T-helper 1 cell (primary cell): ENCODE results near the gene LRRIQ4.

Experiments used
- DNase-seq, 5 donors: peaks; one replicate each; pipeline ENCODE4 v3.0.0-alpha.2; 2012 to 2020
- total RNA-seq, 4 donors: gene quantifications; one replicate each; lab custom pipeline; 2026; lab: John Stamatoyannopoulos, UW

Gene LRRIQ4
- 0 to 0.30 (median 0.14) reads per million in 4 donors for total RNA-seq

DNA sequence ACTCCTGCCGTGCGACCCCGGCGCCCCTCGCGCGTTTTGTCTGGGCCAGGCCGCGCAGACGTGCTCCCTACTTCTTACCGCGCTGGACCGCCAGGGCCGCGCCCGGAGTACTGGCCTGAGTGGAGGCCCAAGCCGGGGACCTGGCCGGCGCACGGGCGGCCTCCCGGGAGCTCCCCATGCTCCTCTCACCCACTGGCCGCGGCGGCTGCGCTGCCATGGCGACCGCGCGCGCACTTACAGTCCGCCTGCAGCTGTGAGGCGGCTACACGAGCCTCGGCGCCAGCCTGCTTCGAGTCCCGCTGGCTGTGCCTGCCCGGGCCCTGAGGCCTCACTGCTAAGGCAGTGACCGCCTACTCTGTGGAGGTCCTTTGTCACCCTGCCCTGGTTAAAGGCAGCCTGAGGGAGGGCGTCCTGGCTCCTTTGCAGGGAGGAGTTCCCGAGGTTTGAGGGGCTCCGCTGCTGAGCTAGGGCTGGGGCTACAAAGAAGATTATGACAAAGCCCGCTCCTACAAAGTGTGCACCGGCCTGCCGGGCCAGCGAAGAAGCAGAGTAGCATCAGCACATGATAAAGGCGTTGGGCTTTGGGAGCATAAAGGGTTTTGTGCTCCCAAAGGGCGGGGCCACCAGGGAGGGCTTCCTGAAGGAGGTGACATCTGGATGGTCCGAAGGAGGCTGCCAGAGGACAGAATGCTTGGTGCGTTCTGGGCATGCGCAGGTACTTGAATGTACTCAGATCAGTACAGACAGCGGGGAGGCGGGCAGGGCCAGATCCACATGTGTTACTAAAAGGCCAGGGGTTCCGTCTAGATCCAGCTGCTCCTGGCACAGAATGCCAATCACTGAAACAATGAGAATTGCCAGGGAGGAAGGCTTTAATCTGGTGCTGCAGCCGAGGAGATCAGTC lies at the start of gene LRRIQ4, which contains the start of gene LRRC34:
Gene LRRIQ4 (plus strand): TSS at position 539 of the 904 bp plus-strand sequence. CDS start 9,052 bp downstream, outside the sequence.
Gene LRRC34 (minus strand): TSS at position 573 of the 904 bp plus-strand sequence. CDS start 356 bp downstream, at position 217.
- DNase-seq: peak; percentile 28 to 76 (median 37)

- DNase-seq: peak; percentile 28 to 77 (median 41)
Observed at GRCh38 chr3:169764312-169764881, 48.3 kb upstream of the LRRIQ4 start.

DNA sequence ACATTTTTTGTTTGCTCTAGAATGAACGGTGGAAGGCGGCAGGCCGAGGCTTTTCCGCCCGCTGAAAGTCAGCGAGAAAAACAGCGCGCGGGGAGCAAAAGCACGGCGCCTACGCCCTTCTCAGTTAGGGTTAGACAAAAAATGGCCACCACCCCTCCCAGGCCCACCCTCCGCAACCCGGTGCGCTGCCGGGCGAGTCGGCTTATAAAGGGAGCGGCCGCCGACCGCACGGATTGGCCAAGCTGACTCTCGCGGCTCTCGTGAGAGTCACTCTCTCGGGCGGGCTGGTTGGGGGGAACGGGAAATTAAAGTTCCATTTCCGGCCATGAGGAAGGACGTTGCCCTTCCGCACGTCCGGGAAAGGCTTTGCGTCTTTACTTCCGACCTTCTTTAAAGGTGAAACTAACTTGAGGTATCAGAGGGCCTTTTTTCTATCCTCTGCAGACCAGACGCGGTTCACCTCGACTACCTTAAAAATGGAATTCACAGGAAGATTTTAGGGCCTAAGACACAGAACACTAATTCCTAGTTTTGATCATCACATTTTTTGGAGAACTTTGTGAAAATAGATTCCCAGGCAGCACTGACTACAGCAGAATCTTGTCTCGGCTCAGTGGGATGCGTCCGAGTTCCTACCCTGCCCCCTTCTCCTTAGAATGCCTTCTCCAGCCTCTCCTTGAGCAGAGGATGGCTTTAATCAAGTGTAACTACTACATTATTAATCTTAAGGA lies 47.6 kb upstream of the LRRIQ4 start, which contains the start of gene TERC:
Gene TERC (minus strand): TSS at position 179 of the 731 bp plus-strand sequence.
- peak; percentile 82 to 96 (median 89) for DNase-seq

DNA sequence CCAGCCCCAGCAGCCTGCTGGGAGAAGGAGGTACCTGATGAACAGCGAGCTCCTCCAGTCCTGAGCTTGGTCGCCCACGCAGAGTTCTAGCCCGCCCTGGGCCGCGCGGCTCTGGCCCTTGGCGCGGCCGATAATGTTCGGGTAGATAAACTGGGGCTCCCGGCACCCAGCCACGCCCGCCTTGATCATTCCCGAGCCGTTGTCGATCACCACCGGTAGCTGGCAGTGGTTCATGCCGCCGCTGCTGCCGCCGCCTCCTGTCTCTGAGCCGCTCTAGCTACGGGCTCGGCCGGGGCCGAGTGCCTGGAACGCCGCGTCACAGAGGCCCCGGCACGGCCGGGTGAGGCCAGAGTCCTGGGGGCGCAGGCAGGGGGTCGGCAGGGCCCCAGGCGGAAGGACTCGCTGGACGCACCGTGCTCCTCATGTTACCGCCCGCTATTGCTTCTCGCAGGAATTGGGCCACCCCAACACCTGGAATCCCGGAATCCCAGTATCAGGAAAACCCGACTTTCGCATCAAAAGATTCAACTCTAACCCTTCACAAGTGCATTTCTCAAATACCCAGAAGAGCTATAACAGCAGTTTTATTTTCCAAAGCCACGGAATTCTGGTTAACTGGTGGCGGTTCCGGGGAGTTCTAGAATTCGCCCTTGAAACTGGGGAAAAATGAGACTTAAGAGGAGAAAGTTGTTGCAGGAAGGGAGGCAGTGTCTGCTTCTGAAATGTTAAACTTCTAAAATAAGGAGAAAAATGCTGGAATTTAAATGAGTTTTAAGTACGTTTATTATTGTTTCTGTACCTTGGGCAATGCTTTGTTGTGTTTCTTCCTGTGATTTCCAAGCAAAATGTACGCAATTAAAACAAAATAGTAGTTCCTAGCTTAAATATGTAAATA lies 43.1 kb upstream of the LRRIQ4 start, which contains the start of gene ACTRT3:
Gene ACTRT3 (minus strand): TSS at position 275 of the 895 bp plus-strand sequence. CDS start 41 bp downstream, at position 234.
- DNase-seq: peak; percentile 34 to 76 (median 50)

- DNase-seq: peak; percentile 24 to 84 (median 43)
Observed at GRCh38 chr3:169771497-169772304, 41.0 kb upstream of the LRRIQ4 start.

DNA sequence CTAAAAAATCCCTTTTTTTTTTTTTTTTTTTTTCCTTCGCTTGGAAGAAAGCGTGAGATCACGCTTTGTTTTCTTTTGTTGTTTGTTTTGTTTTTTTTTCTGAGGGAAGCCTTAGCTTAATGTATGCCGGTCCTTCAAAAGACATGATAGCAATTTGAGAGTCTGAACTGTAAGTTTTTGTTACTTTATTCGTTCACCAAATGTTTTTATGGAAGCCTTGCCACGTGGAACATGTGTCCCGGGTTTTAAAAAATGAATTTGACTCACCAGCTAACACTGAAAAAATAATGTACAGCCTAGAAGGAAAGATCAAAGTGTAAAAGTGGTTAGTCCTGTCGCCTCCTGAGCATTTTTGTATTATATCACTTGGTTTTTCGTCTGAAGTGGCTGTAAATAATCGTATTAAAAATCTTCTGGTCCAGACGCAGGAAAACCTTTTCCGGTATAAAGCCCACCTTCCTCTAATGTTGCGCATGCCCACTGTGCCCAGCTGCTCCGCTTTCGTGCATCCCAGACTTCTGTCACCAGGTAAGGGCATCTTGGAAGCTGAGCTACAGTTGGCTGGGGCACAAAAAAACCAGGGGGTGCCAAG lies 40.3 kb upstream of the LRRIQ4 start:
- DNase-seq: peak in 2 of 5 donors; percentile 40 to 50

GRCh38 chr3:169772897-169773816 lies 39.5 kb upstream of the LRRIQ4 start, which contains the start of gene MYNN:
Gene MYNN, plus strand, starts transcription at chr3:169773396. Its CDS starts 900 bp downstream, at chr3:169774296.
- peak; percentile 78 to 93 (median 85) for DNase-seq

DNA sequence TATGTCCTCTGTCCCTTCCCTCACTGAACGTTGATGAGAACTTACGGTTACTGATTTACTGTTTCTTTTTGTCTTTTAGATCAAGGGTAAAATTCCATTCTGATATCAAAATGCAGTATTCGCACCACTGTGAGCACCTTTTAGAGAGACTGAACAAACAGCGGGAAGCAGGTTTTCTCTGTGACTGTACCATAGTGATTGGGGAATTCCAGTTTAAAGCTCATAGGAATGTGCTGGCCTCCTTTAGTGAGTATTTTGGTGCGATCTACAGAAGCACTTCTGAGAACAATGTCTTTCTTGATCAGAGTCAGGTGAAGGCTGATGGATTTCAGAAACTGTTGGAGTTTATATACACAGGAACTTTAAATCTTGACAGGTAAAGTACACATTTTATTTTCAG lies 38.5 kb upstream of the LRRIQ4 start:
- no peak for DNase-seq

GRCh38 chr3:169777822-169778221 lies 34.8 kb upstream of the LRRIQ4 start:
- no peak for DNase-seq

DNA sequence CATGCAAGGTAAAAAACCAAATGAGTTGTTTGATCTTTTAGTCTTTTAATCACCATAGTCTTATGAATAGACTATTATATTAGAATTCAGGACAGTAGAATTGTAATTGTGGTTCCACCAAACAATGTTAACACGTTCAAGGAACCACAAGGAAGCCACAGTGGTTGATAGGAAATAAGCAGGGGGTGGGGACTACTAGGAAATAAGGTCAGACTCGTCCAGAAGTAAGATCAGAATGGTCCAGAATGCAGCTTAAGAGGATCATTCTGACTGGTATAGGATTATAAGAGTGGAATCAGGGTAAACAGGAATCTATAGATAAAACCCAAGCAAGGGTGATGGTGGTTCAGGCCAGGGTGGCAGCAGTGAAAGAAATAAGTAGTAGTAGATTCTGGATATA lies 31.9 kb upstream of the LRRIQ4 start:
- peak in 1 of 5 donors; percentile 52 for DNase-seq

DNA sequence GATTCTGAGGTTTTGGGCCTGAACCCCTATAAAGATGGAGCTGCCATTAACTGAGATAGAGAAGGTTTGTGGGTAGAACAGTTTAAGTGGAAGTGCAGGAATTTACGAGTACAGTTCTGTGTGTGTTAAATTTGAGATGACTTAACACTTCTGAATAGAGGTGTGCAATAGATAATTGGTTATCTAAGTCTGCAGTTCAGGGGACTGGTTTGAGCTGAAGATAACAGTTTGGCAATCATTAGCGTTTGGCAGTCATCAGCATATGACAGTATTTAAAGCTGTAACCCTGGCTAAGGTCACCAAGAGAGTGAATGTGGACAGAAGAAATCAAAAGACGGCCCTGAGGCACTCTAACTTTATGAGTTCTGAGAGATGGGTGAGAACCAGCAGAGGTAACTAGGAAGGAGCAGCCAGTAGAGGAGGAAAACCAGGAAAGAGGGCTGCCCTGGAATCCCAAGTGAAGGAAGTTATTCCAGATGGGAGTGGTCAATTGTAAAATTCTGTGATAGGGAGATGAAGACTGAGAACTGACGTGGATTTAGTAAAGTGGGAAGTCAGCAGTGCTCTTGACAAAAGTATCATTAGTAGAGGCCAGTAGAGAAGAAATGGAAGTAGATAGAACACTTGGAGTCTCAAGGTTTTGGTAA lies 31.3 kb upstream of the LRRIQ4 start:
- DNase-seq: no peak

- DNase-seq: no peak
Observed at GRCh38 chr3:169787120-169787519, 25.6 kb upstream of the LRRIQ4 start.

DNA sequence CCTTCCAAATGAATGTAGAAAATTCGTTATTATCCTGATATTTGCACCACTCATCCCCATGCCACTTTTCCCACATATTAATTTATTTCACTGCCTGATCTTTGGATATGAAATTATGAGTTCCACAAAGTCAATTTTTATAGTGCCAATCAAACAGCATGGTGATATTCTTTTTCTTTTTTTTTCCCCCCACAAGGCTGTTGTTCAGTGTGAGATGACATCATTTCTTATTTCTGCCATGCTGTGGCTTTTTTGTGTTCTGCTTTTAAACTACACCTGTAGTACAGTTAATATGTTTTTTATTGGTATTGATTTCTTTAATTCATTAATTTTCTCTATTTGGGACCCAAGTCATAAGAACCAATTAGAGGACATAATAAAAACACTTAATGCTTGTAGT lies 24.9 kb upstream of the LRRIQ4 start:
- DNase-seq: no peak

GRCh38 chr3:169790219-169790618 lies 22.5 kb upstream of the LRRIQ4 start:
- DNase-seq: no peak

DNA sequence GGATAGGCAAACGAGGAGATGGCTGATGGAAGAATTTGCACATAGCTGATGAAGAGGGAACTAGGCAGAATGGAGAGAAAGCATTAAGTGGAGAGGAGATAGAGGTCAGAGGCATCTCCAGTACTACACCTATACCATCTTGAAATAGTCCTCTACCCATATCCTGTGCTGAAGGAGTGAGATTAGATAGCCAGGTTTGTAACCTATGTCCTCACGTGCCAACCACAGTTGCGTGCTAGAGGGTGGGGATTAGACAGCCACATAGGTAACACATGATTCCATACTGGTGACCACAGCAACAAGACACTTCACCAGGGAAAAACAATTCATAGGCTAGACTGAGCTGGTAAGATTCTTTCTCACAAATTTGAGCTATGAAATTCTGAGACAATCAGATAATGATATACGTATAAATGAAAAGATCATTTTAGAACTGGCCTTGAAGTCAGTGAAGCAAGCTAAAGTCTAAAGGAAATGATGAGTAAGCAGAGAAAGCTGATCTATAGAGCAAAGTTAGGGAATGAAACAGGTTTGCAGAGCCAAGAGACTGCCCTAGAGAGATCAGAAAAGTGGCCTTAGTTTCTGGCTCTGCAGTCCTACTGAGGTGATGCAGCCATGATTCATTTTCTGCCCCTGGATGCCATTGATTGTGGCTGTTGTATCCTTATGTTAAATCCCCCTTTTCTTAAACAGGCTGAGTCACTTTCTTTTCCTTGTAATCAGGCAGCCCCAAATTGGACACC lies 21.8 kb upstream of the LRRIQ4 start:
- DNase-seq: no peak

GRCh38 chr3:169792359-169792758 lies 20.3 kb upstream of the LRRIQ4 start:
- DNase-seq: no peak

GRCh38 chr3:169804681-169805080 lies 8.0 kb upstream of the LRRIQ4 start:
- no peak for DNase-seq
